OCI-LY1 (cell line): Measurements from ENCODE around the gene OXER1.

Experiments
- H2AFZ ChIP-seq: fragments of 200-600 bp; sonication (generic), shearing (Covaris generic); 2 replicates; pipeline ENCODE4 v1.6.0; 2014; ENCODE audit warnings: antibody characterized with exemption, mild to moderate bottlenecking, low read length
- H3F3A ChIP-seq: fragments of 200-600 bp; sonication (generic), shearing (Covaris generic); 2 replicates; pipeline ENCODE4 v1.6.0; 2014; ENCODE audit warnings: mild to moderate bottlenecking, antibody characterized with exemption, low read length, moderate library complexity; ENCODE audit not compliant: insufficient read depth
- H3K27ac ChIP-seq: fragments of 200-600 bp; sonication (generic); 2 replicates; pipeline ENCODE4 v1.5.1; 2014; ENCODE audit warnings: low read length, mixed run types, mild to moderate bottlenecking, low read depth; ENCODE audit not compliant: poor library complexity, severe bottlenecking
- H3K27me3 ChIP-seq: fragments of 200-600 bp; sonication (generic); 2 replicates; pipeline ENCODE4 v1.6.0; 2014; ENCODE audit warnings: antibody characterized with exemption, mild to moderate bottlenecking, low read length, moderate library complexity; ENCODE audit not compliant: insufficient read depth
- H3K36me3 ChIP-seq: fragments of 200-600 bp; sonication (generic); 2 replicates; pipeline ENCODE4 v1.6.1; 2014; ENCODE audit warnings: mild to moderate bottlenecking, antibody characterized with exemption, low read length, moderate library complexity, mixed read lengths; ENCODE audit not compliant: insufficient read depth
- H3K4me1 ChIP-seq: fragments of 200-600 bp; sonication (generic); 2 replicates; pipeline ENCODE4 v1.5.1; 2014; ENCODE audit warnings: mild to moderate bottlenecking, low read length, moderate library complexity; ENCODE audit not compliant: insufficient read depth, severe bottlenecking
- H3K4me2 ChIP-seq: fragments of 200-600 bp; sonication (generic), shearing (Covaris generic); 2 replicates; pipeline ENCODE4 v1.6.1; 2014; ENCODE audit warnings: low read length
- H3K4me3 ChIP-seq: fragments of 200-600 bp; sonication (generic); 2 replicates; pipeline ENCODE4 v1.5.1; 2014; ENCODE audit warnings: low read length, low read depth, mild to moderate bottlenecking, mixed read lengths; ENCODE audit not compliant: poor library complexity, severe bottlenecking
- H3K79me2 ChIP-seq: fragments of 200-600 bp; shearing (Covaris generic); 2 replicates; pipeline ENCODE4 v1.6.1; 2016; ENCODE audit warnings: mixed run types, low read length, mixed read lengths; ENCODE audit not compliant: insufficient read depth
- H3K9ac ChIP-seq: fragments of 200-600 bp; sonication (generic), shearing (Covaris generic); 2 replicates; pipeline ENCODE4 v1.6.1; 2014; ENCODE audit warnings: mild to moderate bottlenecking, low read length, mixed read lengths
- H3K9me2 ChIP-seq: fragments of 200-600 bp; sonication (generic), shearing (Covaris generic); 2 replicates; pipeline ENCODE4 v1.6.1; 2014; ENCODE audit warnings: low read depth, mild to moderate bottlenecking, low read length, mixed read lengths
- H3K9me3 ChIP-seq: fragments of 200-600 bp; shearing (Covaris generic); 2 replicates; pipeline ENCODE4 v1.6.1; 2014; ENCODE audit warnings: low read length, mixed read lengths
- H4K20me1 ChIP-seq: fragments of 200-600 bp; sonication (generic), shearing (Covaris generic); 2 replicates; pipeline ENCODE4 v1.6.0; 2016; ENCODE audit warnings: mild to moderate bottlenecking, low read length; ENCODE audit not compliant: insufficient read depth
- CTCF ChIP-seq: fragments of 200-600 bp; sonication (generic), shearing (Covaris generic); IDR thresholded peaks from 2 replicates; pipeline ENCODE4 v1.5.1; 2017; ENCODE audit warnings: mild to moderate bottlenecking, antibody characterized with exemption, low read length, moderate library complexity, mixed read lengths
- EZH2 ChIP-seq: fragments of 200-600 bp; sonication (generic), shearing (Covaris generic); IDR thresholded peaks from 2 replicates; pipeline ENCODE4 v1.8.0; 2017; ENCODE audit warnings: borderline replicate concordance, mixed run types, mild to moderate bottlenecking, antibody characterized with exemption, low read length, moderate library complexity, mixed read lengths

Gene OXER1

DNA sequence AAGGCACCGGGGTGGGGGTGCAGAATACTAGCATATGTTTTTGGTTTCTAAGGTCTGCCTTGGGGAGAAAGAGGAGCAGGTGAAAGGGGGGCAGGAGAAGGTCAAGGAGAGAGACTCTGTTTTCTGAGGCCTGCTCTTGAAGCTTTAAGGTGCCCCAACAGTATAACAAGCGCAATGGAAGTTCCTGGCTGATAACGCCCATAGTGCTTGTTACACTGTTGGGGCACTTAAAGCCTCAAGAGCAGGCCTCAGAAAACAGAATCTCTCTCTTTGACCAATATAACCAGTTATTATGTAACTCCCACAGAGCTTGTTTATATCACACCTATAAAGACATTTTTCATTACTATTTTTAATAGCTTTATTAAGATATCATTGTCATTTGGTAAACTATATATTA lies 16.5 kb downstream of the OXER1 start:
- H3K27me3 ChIP-seq, result no peaks in the 10 kb centered on the region
- no peaks in the 10 kb centered on the region for H3K9me2 ChIP-seq
- no peak overlapping the region for H3K9ac ChIP-seq
- H3K27ac ChIP-seq, result no peak overlapping the region
- no peak overlapping the region for H3K4me3 ChIP-seq
- H3K4me1 ChIP-seq, result peaks cover 23% of the 10 kb centered on the region
- 0 out of 2 replicates have a peak, but pooled peaks cover 4% of the 10 kb centered on the region for H3F3A ChIP-seq
- no peak overlapping the region for H2AFZ ChIP-seq
- H3K4me2 ChIP-seq, result no peak overlapping the region
- H3K36me3 ChIP-seq, result peaks cover 54% of the 10 kb centered on the region
- H4K20me1 ChIP-seq, result no peaks in the 10 kb centered on the region
- no peaks in the 10 kb centered on the region for H3K9me3 ChIP-seq
- no peaks in the 10 kb centered on the region for H3K79me2 ChIP-seq
- TF ChIP-seq CTCF (no peak), EZH2 (no peak)

GRCh38 chr2:42744545-42745082 lies 19.3 kb downstream of the OXER1 start:
- no peaks in the 10 kb centered on the region for H3F3A ChIP-seq

DNA sequence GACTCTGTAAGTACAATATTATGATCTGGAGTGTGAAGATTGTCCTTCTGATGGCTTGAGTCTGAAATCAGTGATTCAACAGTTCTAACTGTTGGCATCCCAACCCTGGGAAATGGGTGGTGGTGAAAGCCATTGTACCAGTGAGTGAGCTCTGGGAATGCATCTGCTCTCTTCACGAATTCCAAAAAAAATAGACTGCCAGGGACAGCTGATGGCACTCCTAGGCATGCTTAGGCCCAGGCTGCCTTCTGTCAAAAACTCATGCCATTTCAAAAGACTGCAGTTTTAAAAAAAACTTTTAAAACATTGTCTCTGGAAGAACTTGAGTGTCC lies 20.3 kb downstream of the OXER1 start:
- H3K4me1 ChIP-seq, result no peaks in the 10 kb centered on the region
- TF ChIP-seq CTCF (no peak), EZH2 (no peak)
- no peaks in the 10 kb centered on the region for H3K9me2 ChIP-seq
- H2AFZ ChIP-seq, result no peak overlapping the region
- H3K4me2 ChIP-seq, result no peak overlapping the region
- no peak overlapping the region for H3K27ac ChIP-seq
- no peak overlapping the region for H3K4me3 ChIP-seq
- no peaks in the 10 kb centered on the region for H3K27me3 ChIP-seq
- no peaks in the 10 kb centered on the region for H3F3A ChIP-seq
- H3K36me3 ChIP-seq, result peaks cover 66% of the 10 kb centered on the region
- H4K20me1 ChIP-seq, result no peaks in the 10 kb centered on the region
- no peak overlapping the region for H3K9ac ChIP-seq
- H3K79me2 ChIP-seq, result no peaks in the 10 kb centered on the region
- no peaks in the 10 kb centered on the region for H3K9me3 ChIP-seq

More at GRCh38 chr2:42744545-42745082, 19.3 kb downstream of the OXER1 start:
- H3K9ac ChIP-seq, result no peak overlapping the region
- no peaks in the 10 kb centered on the region for H3K9me3 ChIP-seq
- no peaks in the 10 kb centered on the region for H3K4me1 ChIP-seq
- no peak overlapping the region for H3K4me2 ChIP-seq
- no peaks in the 10 kb centered on the region for H3K27me3 ChIP-seq
- no peaks in the 10 kb centered on the region for H4K20me1 ChIP-seq
- no peak overlapping the region for H3K27ac ChIP-seq
- H3K4me3 ChIP-seq, result no peak overlapping the region
- H3K79me2 ChIP-seq, result no peaks in the 10 kb centered on the region
- H3K9me2 ChIP-seq, result no peaks in the 10 kb centered on the region
- no peak overlapping the region for H2AFZ ChIP-seq
- peaks cover 69% of the 10 kb centered on the region for H3K36me3 ChIP-seq
- no peak for TF ChIP-seq CTCF
- no peak for TF ChIP-seq EZH2
